ENCODE data around the gene DNAH11. TPM values are rescaled to one million over a fixed set of nuclear protein-coding genes. Genes with fewer than 3 reads are reported as not detected.

The DNAH11 gene
- total RNA-seq, result under 1 TPM; 0.05 to 0.32 TPM

- peak; percentile 31 for DNase-seq
- no peaks in the 10 kb centered on the region for H3K36me3 ChIP-seq
- no peak within 1 kb of the TSS for H3K27ac ChIP-seq
- H3K9me3 ChIP-seq, result no peaks in the 10 kb centered on the region
- peak within 1 kb of the TSS; percentile 33 for H3K4me3 ChIP-seq
- H3K9ac ChIP-seq (ENCODE audit: low read depth in 2 of 2, low read length in 2 of 2), result no peak within 1 kb of the TSS
- TF ChIP-seq CTCF (IDR thresholded peaks at IDR 0.05), result no peak
- intact Hi-C loops (cut with DNase I), result no loop called here
- H3K27me3 ChIP-seq, result peaks cover 26% of the 10 kb centered on the region
- H3K4me1 ChIP-seq, result peaks cover 7% of the 10 kb centered on the region
Observed at GRCh38 chr7:21542891-21543527, at the start of gene DNAH11. Gene DNAH11, plus strand, starts transcription at chr7:21543039. Its CDS starts 207 bp downstream, at chr7:21543246.

- no peaks in the 10 kb centered on the region for H3K27me3 ChIP-seq
- DNase-seq, result no peak
- H3K36me3 ChIP-seq, result no peaks in the 10 kb centered on the region
- no peaks in the 10 kb centered on the region for H3K9me3 ChIP-seq
- no peak for TF ChIP-seq CTCF (IDR thresholded peaks at IDR 0.05)
- no peak overlapping the region for H3K27ac ChIP-seq
- H3K4me1 ChIP-seq, result no peaks in the 10 kb centered on the region
- H3K9ac ChIP-seq (ENCODE audit: low read depth in 2 of 2, low read length in 2 of 2), result no peak overlapping the region
- H3K4me3 ChIP-seq, result no peak overlapping the region
- intact Hi-C loops (cut with DNase I), result no loop called here
Observed at GRCh38 chr7:21495731-21496130, 47.1 kb upstream of the DNAH11 start.

- no peak overlapping the region for H3K9ac ChIP-seq (ENCODE audit: low read depth in 2 of 2, low read length in 2 of 2)
- H3K4me3 ChIP-seq, result no peak overlapping the region
- no peaks in the 10 kb centered on the region for H3K4me1 ChIP-seq
- no peaks in the 10 kb centered on the region for H3K36me3 ChIP-seq
- intact Hi-C loops (cut with DNase I), result no loop called here
- no peaks in the 10 kb centered on the region for H3K27me3 ChIP-seq
- no peaks in the 10 kb centered on the region for H3K9me3 ChIP-seq
- TF ChIP-seq CTCF (IDR thresholded peaks at IDR 0.05), result no peak
- no peak for DNase-seq
- no peak overlapping the region for H3K27ac ChIP-seq
Observed at GRCh38 chr7:21497072-21497471, 45.8 kb upstream of the DNAH11 start.

GRCh38 chr7:21500117-21500832, 42.6 kb upstream of the DNAH11 start:
- no peak overlapping the region for H3K27ac ChIP-seq
- H3K27me3 ChIP-seq, result no peaks in the 10 kb centered on the region
- no peak for TF ChIP-seq CTCF (IDR thresholded peaks at IDR 0.05)
- H3K9me3 ChIP-seq, result no peaks in the 10 kb centered on the region
- H3K9ac ChIP-seq (ENCODE audit: low read depth in 2 of 2, low read length in 2 of 2), result no peak overlapping the region
- intact Hi-C loops (cut with DNase I), result no loop called here
- no peaks in the 10 kb centered on the region for H3K4me1 ChIP-seq
- no peak overlapping the region for H3K4me3 ChIP-seq
- DNase-seq, result no peak
- H3K36me3 ChIP-seq, result no peaks in the 10 kb centered on the region

- Histone ChIP-seq H3K4me1 (no peaks in the 10 kb centered on the region), H3K36me3 (no peaks in the 10 kb centered on the region), H3K9ac (ENCODE audit: low read depth in 2 of 2, low read length in 2 of 2) (no peak overlapping the region), H3K27me3 (no peaks in the 10 kb centered on the region), H3K4me3 (no peak overlapping the region), H3K9me3 (no peaks in the 10 kb centered on the region), H3K27ac (no peak overlapping the region)
- TF ChIP-seq CTCF (IDR thresholded peaks at IDR 0.05), result no peak
- intact Hi-C loops (cut with DNase I), result no loop called here
- no peak for DNase-seq
Observed at GRCh38 chr7:21504021-21504420, 38.8 kb upstream of the DNAH11 start.

All from colonic mucosa (tissue), 4 donors.